Body of pancreas (tissue), 4 donors: ENCODE measurements around the gene AGPAT3.

Experiments
- CTCF ChIP-seq, 7 experiments: fragments of 450-650 bp in 4 of 7; fragments of 200-600 bp in 3 of 7; sonication (generic) in 3 of 7; IDR thresholded peaks; one replicate each; pipeline ENCODE4 v1.5.1; 2016 to 2019; ENCODE audit warnings: antibody characterized with exemption in 7 of 7
- POLR2A ChIP-seq, 3 donors: fragments of 450-650 bp; IDR thresholded peaks; one replicate each; pipeline ENCODE4 v1.6.1; 2016; ENCODE audit warnings: antibody characterized with exemption in 3 of 3, mild to moderate bottlenecking in 2 of 3

GRCh38 chr21:43876605-43877004 is 11.6 kb downstream of the AGPAT3 start:
- TF ChIP-seq POLR2A (IDR thresholded peaks at IDR 0.05) (no peak), CTCF (IDR thresholded peaks at IDR 0.05) (no peak)
